ENCODE measurements around the gene SRRM2. TPM values are rescaled to one million over a fixed set of nuclear protein-coding genes. Genes with fewer than 3 reads are reported as not detected.

SRRM2 gene
- total and polyA plus RNA-seq, 9 of the 15 experiments (the other 6 are each of a cell fraction or from before 2014, with no cell fraction given): 26.7 to 563 (median 81.1) TPM

- intact Hi-C loops (cut with micrococcal nuclease): no loop called here
- no TSS peak for BruUV-seq (replicated peaks)
- POLR2A ChIA-PET: no interaction called here
Measured at GRCh38 chr16:2743007-2743810, 9.2 kb upstream of the SRRM2 start.

More at GRCh38 chr16:2743007-2743810, 9.2 kb upstream of the SRRM2 start:
- no peak for DNase-seq (ENCODE audit: extremely low read depth in 1 of 4, low spot score in 3 of 4)
- Histone ChIP-seq H2AFZ (ENCODE audit: low read depth, low read length) (no peak overlapping the region), H3K9me3 (replicated peaks; ENCODE audit: control insufficient read depth, insufficient read depth, low read depth, low read length) (no peaks in the 10 kb centered on the region), H3K9me1 (ENCODE audit: control insufficient read depth, insufficient read depth, low read length) (no peaks in the 10 kb centered on the region), H3K4me3 (no peak overlapping the region), H3K36me3 (ENCODE audit: control insufficient read depth, insufficient read depth, low read length) (no peaks in the 10 kb centered on the region), H3K9ac (ENCODE audit: insufficient read depth in 1 of 2, low read depth in 2 of 2, low read length in 2 of 2) (peak overlapping the region in 1 of 2 experiments; percentile 76; a peak in 2 of 4 replicates), H3K27me3 (ENCODE audit: control insufficient read depth in 2 of 2, insufficient read depth in 2 of 2, low read length in 2 of 2) (no peaks in the 10 kb centered on the region), H4K20me1 (replicated peaks; ENCODE audit: control insufficient read depth, insufficient read depth, low read length) (no peaks in the 10 kb centered on the region), H3K4me1 (replicated peaks in 1 of 2; ENCODE audit: control insufficient read depth in 2 of 2, insufficient read depth in 2 of 2, low read length in 2 of 2) (peaks cover 5 to 41% of the 10 kb centered on the region in 2 experiments; a peak in 4 of 5 replicates), H3K27ac (ENCODE audit: extremely low read depth, low read depth, low read length) (no peak overlapping the region), H3K79me2 (ENCODE audit: control insufficient read depth, insufficient read depth, low read length) (no peaks in the 10 kb centered on the region), H3K4me2 (ENCODE audit: insufficient read depth, low read length) (no peak overlapping the region)
- no peak for FAIRE-seq
- in situ Hi-C loops (cut with MboI): no loop called here
- 54% methylated on average over 19 of the region's 19 CpGs for WGBS (ENCODE audit: insufficient coverage, low coverage, missing lambda C conversion rate)
- no peak for ATAC-seq
- TF ChIP-seq RBM15 (IDR thresholded peaks at IDR 0.05; ENCODE audit: insufficient read depth, low read length) (no peak), RBM17 (IDR thresholded peaks at IDR 0.05; ENCODE audit: borderline replicate concordance, low read depth, low read length) (no peak), ZNF436 (CRISPR knock-in tag; IDR thresholded peaks at IDR 0.05) (no peak), ZNF232 (CRISPR knock-in tag; IDR thresholded peaks at IDR 0.05) (no peak), TGIF2 (CRISPR knock-in tag; IDR thresholded peaks at IDR 0.05) (no peak)
- TF ChIP-seq, protein P1, sequence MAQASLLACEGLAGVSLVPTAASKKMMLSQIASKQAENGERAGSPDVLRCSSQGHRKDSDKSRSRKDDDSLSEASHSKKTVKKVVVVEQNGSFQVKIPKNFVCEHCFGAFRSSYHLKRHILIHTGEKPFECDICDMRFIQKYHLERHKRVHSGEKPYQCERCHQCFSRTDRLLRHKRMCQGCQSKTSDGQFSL (CRISPR knock-in tag; IDR thresholded peaks at IDR 0.05): no peak
- TF ChIP-seq, protein P1 (tag; IDR thresholded peaks at IDR 0.05): no peak
- CTCF ChIA-PET (ENCODE audit: low intra/inter-chr PET ratio): no interaction called here
